Left renal pelvis (tissue), 4 donors: ENCODE data around the gene UTP20. TPM values are rescaled to one million over a fixed set of nuclear protein-coding genes. Genes with fewer than 3 reads are reported as not detected.
"Not testable (repeated sequence)": the region's sequence is repeated elsewhere in the genome, so short reads cannot be mapped to it uniquely, and the experiment has no call there.

Source experiments
- DNase-seq, 4 donors: peaks; one replicate each; pipeline ENCODE4 v3.0.0-alpha.2; 2013; ENCODE audit warnings: low read depth in 4 of 4, low spot score in 3 of 4
- polyA plus RNA-seq, 4 donors: library from polyadenylated mRNA; unstranded; fragments of 120-200 nt; gene quantifications; one replicate each; pipeline ENCODE4 v1.2.1, GENCODE V29; 2013; ENCODE audit not compliant: insufficient read length in 4 of 4

The UTP20 gene
- polyA plus RNA-seq, 4 donors: 16.9 to 18.2 (median 17.7) TPM

DNA sequence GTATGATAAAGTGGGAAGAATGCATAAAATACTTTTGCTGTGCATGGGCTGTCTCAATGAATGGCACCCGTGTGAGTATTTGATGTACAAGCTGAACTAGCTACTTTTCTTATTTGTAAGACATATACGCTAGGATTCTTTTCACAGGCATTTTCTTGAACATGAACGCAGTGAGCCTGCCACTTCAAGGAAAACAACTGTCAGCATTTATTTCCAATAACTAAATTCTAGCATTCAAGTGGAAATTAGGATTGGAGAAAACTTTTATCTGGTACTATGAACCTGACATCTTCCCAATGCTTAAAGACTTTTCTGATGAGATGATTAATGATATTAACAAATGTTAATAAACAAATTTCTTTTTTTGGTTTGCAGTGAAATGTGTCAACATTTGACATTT is 45.7 kb downstream of the UTP20 start:
- DNase-seq: no peak

DNA sequence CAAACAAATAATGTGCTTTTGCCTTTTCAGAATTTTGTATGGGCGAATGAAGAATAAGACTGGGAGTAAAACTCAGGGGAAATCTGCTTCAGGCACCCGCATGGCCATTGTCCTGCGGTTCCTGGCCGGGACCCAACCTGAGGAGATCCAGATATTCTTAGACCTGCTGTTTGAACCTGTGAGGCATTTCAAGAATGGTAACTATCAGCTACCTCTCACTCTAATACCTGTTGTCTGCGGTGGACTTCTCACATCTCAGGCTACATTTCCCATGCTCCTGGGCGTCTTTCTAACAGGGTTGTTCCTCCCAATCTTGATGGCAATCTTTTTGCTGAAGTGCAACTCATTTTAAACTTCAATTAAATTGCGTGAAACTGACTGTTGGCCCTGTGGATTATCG is 47.1 kb downstream of the UTP20 start:
- DNase-seq: no peak

GRCh38 chr12:101327546-101327945 is 47.6 kb downstream of the UTP20 start:
- DNase-seq: no peak

GRCh38 chr12:101328917-101329316 is 49.0 kb downstream of the UTP20 start:
- no peak for DNase-seq

- DNase-seq: no peak
These were observed 50.7 kb downstream of the UTP20 start for GRCh38 chr12:101330631-101331030.

DNA sequence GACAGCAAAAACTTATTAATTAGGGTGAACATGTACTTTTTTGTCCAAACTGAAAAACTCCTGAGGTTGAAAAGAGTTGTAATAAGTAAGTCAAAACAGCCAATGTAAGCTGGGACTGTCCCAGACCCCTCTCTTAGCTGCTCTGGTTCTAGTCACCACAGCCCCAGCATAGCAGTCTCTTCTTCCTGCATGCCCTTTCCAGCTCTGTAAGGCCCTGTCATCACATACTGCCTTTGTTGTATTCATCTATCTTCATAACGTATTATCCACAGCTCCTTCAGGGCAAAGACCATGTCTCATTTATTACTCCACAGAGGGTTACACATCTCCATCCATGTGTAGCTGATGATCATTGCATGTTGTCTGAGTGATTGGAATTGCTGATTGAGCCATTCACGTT is 56.5 kb downstream of the UTP20 start:
- no peak for DNase-seq

DNA sequence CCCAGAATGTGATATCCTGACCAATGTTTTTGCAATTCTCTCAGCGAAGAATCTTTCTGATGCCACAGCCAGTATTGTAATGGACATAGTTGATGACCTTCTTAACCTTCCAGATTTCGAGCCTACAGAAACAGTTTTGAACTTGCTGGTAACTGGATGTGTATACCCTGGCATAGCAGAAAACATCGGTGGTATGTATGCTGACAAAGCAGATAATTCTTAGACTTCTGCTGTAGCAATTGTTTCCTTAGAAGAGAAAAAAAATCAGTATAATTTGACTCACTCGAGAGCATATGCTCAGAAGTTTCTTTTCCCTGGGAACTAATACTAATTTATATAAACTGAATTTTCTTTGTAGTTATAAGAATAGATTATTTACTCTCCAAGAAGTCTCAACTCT is 58.2 kb downstream of the UTP20 start:
- DNase-seq: no peak

- no peak for DNase-seq
These were observed 64.0 kb downstream of the UTP20 start for GRCh38 chr12:101343893-101344292.

GRCh38 chr12:101351682-101352081 is 71.8 kb downstream of the UTP20 start:
- no peak for DNase-seq

- DNase-seq: no peak
These were observed 76.9 kb downstream of the UTP20 start for GRCh38 chr12:101356794-101357193.

GRCh38 chr12:101361455-101361854 is 81.5 kb downstream of the UTP20 start:
- no peak for DNase-seq

DNA sequence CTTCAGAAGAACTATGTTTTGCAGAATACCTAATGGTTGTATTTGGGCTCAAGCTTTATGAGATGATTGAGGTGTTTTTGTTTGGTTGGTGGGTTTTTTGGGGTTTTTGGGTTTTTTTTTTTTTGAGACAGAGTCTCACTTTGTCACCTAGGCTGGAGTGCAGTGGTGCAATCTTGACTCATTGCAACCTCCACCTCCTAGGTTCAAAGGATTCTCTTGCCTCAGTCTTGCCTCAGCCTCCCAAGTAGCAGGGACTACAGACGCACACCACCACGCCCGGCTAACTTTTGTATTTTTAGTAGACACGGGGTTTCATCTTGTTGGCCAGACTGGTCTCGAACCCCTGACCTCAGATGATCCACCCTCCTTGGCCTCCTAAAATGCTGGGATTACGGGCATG is 88.1 kb downstream of the UTP20 start:
- DNase-seq: no peak

- no peak for DNase-seq
These were observed 92.5 kb downstream of the UTP20 start for GRCh38 chr12:101372431-101372830.

GRCh38 chr12:101375573-101375972 is 95.7 kb downstream of the UTP20 start:
- no peak for DNase-seq

DNA sequence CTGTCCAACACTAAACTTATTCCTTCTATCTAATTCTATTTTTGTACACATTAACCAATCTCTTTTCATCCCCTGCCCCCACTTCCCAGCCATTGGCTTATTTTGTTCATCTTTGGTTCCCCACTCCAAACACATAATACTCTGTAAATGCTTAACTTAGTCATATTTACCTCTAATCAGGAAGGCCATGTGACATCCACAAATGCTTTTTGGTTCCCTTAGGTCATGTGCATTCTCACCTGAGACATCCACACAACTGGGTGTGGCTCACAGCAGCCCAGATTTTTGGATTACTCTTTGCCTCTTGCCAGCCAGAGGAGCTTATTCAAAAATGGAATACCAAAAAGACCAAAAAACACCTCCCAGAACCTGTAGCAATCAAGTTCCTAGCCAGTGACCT is 99.2 kb downstream of the UTP20 start:
- no peak for DNase-seq

- not testable (repeated sequence) for DNase-seq
These were observed 111.3 kb downstream of the UTP20 start for GRCh38 chr12:101391181-101391580.

- peak in 2 of 4 donors; percentile 19 to 20 for DNase-seq
These were observed 127.1 kb downstream of the UTP20 start for GRCh38 chr12:101407049-101407435.

DNA sequence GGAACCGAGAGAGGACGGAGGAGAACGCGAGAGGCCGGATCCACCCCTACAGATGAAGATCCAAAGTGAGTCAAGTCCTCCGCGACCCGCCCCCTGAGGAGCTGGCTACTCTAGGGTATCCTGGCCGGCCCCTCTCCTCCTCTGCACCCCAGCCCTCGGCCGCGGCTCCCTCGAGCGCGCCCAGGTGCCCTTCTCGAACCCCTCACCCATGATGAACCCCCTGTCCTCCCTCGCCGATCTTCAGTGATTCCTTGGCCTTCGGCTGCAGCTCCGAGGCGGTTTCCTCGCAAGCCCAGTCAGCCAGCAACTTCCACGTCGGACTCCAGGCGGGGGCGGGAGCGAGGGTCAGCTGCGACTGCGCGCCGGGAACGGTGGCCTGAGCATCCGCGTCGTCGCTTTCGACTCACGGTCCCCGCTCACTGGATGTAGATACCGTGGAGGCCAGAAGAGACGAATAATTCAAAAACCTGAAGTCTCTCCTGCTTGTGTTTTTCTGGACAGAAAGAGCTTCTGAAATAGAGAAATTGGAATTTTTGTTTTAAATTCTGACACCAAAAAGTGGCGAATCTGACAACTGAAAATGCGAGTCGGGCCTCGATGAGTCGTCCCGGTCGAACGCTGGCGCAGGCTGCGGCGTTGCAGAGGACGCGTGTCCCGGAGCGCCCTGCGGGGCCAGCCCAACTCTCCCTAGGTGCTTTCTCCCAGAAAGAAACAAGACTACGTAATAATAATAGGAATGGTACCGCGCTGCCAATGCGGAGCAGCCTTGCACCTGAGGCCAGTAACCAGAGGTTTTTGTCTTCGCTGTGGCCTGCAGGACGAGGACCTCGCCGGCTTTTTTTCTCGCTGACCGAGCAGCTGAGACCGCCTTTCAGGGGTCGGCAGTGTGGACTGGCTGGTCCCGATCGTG is 127.8 kb downstream of the UTP20 start, which contains the start of gene ARL1:
Gene ARL1, minus strand, starts transcription at position 337 of the 910 bp plus-strand sequence. Its CDS starts 127 bp downstream, at position 210.
- DNase-seq: peak; percentile 81 to 87 (median 82)

- not testable (repeated sequence) for DNase-seq
These were observed 130.3 kb downstream of the UTP20 start for GRCh38 chr12:101410169-101410568.

DNA sequence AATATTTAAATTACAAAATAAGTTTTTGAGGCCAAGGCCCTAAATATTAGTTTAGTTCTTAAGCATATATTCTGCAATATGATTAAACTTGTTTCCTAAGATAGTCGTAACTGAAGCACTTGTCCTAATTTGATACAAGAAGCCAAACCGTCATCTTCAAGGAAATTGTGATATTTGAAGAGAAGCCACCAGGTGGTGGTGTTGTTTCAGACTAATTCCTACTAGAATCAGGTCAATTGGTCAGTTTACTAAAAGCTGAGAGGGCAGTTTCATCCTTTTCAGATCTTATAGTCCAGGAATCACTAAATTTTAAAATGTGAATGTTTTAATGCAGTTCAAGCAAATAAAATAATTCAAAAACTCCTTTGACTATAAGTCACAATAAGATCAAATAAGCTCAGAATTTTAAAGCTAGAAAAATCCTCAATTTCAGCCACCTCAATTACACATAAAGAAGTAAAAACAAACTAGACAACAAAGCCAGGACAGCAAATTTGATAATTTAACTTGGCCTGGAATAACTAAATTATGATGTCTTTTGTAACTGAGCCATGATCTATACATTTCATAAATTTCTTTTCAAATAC is 134.7 kb downstream of the UTP20 start:
- DNase-seq: peak in 3 of 4 donors; percentile 5 to 40 (median 32)

DNA sequence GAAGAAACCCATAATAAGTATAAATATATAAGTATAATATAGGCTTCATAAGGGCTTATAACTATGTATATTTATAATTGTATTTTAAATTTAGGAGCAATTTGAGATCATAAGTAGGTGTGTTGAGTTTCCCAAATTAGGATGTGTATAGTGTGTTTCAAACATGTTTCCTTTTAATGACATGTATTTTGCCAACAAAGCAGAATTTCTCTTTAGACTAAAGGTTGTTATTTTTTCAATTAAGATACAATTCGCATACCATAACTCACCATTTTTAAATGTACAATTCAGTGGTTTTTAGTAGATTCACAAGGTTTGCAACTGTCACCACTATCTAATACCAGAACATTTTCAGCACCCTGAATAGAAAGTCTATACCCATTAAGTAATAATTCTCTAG is 135.3 kb downstream of the UTP20 start:
- no peak for DNase-seq

- DNase-seq: not testable (repeated sequence)
These were observed 142.2 kb downstream of the UTP20 start for GRCh38 chr12:101422066-101422465.
